ENCODE data around the gene TGDS.
A peak's percentile ranks its signal among the peaks of the same experiment; 100 is the strongest.
"Not testable (repeated sequence)": the region's sequence is repeated elsewhere in the genome, so short reads cannot be mapped to it uniquely, and the experiment has no call there.

The TGDS gene

DNA sequence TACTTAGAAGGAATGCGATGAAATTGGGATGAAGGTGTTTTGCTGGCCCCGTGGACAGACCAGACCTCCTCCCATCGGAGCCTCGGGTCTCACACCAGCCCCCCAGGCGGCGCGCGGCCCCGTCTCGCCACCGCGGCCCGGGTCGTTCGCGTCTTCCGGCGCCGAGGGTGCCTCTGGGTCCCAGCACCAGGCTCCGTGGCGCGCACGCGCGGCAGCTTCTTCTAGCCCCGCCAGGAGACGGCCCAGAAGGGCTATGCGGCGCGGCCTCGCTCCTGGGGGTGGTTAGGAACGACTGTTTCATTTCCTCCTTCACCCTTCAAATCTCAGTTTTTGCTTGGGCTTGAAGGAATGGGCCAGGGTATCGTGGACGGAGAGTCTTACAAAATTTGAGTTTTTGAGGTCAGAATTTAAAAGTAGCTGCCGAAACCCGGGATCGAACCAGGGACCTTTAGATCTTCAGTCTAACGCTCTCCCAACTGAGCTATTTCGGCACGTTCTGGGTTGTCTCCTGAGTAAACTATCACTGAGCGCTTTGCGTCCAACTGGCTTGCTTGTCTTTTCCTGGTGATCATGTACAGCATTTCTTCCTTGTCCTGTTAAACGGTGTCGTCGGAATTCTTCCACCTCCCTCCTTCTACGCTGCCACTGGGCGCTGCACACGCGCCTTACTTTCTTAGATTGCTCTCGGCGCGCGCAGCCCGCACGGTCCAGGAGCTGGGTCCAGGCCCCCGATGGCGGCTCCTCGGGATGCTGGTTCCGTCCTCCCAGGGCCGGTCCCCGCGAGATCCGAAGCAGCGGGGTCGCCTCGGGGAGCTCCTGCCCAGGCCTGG is 46.5 kb downstream of the TGDS start:
- peak; percentile 79 to 98 for DNase-seq

DNA sequence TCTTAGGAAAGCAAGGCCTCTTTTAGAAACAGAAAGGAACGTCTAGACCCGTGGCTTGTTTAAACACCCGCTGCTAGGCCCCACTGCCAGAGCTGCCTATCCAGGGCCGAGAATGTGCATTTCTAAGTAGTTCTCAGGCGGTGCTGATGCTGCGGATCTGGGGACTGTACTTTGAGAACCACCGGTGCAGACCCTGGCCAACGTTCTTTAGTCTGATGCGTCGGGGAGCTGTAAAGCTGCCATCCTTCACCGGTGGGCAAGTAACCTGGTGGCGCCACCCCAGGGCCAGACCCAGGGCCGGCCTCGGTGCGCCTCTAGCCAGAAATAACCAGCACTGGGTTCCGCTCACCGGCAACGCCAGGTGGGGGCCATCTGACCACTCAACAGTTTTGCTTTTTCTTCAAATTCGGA is 47.1 kb downstream of the TGDS start:
- DNase-seq: no peak

GRCh38 chr13:94548382-94548781 is 47.6 kb downstream of the TGDS start:
- DNase-seq: no peak

- no peak for DNase-seq
These were observed 49.7 kb downstream of the TGDS start for GRCh38 chr13:94546061-94546839.

GRCh38 chr13:94544922-94545321 is 51.0 kb downstream of the TGDS start:
- no peak for DNase-seq

DNA sequence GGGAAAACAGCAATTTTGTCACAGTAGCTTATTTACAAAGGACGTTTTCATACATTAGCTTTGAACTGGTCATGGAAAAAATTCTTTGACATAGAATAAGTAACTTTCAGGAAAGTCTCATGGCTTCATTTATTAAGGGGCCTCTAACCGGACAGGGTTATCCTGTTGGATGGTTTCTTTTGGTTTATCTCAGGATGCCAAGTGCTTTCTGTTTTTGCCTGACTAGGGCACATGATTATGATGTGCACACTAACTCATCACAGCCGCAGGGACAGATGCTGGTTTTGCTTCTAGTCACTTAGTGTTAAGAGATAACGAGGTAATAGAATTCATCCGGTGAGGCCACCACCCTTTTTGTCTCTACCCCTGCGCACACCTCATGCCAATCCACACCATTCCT is 53.0 kb downstream of the TGDS start:
- DNase-seq: no peak

DNA sequence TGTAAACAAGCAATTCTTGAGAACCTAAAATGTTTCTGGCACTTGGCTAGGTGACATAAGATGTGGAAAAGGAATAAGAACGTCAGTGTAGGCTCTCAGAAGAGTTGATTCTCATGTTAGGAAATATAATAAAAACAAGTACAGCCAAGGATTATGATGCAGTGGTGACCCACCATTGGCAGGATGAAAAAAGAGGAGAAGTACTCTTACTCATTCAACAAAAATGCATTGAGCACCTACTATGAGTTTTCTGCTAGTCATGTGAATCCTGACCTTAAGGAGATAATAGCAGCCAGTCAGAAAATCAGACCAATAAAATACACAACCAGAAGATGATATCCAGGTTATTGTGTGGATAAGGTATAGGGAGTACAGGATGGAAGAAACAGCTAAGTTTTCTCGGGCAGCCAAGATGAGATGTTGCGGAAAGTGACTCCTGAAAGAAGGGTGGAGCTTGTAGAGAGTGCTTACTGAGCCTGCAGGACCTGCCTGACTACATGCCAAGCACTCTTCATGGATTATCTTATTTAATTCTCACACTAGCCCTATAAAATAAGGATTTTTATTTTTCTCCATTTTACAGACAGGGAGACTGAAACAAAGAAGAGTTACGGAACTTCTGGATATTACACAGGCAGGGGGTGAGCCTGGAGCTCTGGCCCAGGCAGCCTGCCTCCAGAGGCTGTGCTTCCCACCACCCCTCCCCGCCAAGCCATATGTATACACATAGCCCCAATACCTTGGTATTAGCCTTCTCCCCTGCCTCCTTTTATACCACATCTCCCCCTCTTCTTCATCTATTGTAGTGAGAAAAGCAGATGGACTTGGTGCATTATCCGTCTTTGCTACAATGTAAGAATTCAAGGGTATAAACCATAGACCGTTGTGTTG is 58.0 kb downstream of the TGDS start:
- DNase-seq: no peak

GRCh38 chr13:94535775-94536174 is 60.2 kb downstream of the TGDS start:
- DNase-seq: no peak

DNA sequence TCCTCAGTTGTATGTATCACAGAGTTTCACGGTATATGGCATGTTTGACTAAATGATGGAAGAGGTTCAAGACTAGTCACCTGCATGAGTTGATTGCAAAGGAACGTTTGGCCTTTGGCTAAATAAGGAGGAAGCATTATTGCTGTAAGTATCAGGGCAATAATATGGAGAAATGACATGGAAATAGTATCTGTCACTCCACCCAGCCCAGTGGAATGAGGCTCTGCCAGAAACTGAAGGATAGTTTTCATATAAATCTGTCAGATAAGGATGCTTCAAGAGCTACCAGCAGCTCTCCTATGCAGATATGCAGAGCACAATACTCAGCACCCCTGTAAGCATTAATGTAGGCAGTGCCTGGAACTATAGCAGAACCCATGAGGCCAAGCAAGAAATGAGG is 60.7 kb downstream of the TGDS start:
- DNase-seq: no peak

DNA sequence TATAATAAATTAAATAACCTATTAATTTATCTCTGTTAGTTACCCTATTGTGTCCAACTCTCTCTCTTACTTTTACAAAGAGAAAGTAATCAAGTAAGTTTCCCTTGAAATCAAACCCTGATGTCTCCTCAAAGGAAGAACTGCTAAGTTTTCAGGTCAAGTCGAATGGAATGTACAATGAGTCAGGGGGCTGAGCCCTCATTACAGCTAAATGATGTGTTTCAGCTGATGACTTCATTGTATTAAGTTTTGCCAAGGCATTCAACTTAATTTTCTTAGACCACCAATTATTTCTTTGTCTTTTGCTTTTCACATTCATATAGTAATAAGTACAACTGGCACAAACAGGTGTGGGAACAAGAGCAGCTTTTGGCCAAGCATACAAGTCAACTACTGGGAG is 61.8 kb downstream of the TGDS start:
- no peak for DNase-seq

- DNase-seq: not testable (repeated sequence)
These were observed 63.7 kb downstream of the TGDS start for GRCh38 chr13:94532278-94532677.

DNA sequence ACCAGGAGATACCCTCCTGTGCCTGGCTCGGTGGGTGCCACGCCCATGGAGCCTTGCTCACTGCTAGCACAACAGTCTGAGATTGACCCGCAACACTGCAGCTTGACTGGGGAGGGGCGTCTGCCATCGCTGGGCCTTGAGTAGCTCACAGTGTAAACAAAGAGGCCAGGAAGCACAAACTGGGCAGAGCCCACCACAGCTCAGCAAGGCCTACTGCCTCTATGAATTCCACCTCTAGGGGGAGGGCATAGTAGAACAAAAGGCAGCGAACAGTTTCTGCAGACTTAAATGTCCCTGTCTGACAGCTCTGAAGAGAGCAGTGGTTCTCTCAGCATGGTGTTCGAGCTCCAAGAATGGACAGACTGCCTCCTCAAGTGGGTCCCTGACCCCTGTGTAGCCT is 69.0 kb downstream of the TGDS start:
- not testable (repeated sequence) for DNase-seq

DNA sequence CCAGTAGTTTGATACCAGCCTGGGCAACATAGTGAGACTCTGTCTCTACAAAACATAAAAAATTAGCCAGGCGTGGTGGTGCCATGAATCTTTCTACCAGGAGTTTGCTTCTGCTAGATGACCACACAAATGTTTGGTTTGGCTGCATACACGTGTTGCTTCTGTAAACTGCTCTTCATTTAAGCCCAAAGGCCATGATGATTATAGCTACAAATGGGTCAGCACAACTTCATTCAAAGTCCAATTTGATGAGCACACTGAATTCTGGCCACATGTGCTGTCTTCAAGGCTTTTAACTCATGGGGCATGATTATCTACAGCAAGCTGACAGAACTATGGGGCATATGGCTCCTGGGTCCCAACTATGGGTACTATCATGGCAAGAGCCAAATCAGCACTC is 70.2 kb downstream of the TGDS start:
- DNase-seq: no peak

DNA sequence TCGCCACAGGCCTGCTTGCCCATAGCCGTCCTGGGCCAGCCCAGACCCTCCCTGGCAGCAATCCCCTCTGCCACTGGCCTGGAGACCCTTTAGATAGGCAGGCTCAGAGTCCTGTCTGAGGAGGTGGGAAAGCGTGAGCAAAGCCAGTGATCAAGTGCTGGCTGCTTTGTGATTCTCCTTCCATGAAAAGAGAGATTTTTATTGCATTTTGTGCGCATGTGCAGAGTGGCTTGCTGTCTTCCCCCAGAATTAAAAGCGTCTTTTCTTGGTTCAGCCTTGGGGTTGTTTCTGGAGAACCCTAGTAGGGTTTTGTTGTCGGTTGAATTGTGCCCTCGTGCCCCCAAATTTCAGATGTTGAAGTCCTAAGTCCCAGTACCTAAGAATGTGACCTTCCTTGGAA is 71.5 kb downstream of the TGDS start:
- DNase-seq: no peak

Data from bone marrow (tissue), 2 donors.